Parathyroid adenoma (tissue), 2 donors: ENCODE results near the gene ARHGAP22.

ENCODE experiments used
- H2AFZ ChIP-seq: fragments of 300-600 bp; sonication (generic); one replicate; pipeline ENCODE4 v1.7.0; 2017; ENCODE audit warnings: antibody characterized with exemption, mild to moderate bottlenecking
- H3K27ac ChIP-seq: fragments of 300-600 bp; sonication (generic); one replicate; pipeline ENCODE4 v1.7.0; 2017
- H3K27me3 ChIP-seq: fragments of 300-600 bp; sonication (generic); one replicate; pipeline ENCODE4 v1.7.0; 2017; ENCODE audit warnings: low read length; ENCODE audit not compliant: control insufficient read depth, insufficient read depth
- H3K36me3 ChIP-seq: fragments of 300-600 bp; sonication (generic); one replicate; pipeline ENCODE4 v1.7.0; 2017; ENCODE audit warnings: low read length; ENCODE audit not compliant: control insufficient read depth, insufficient read depth
- H3K4me1 ChIP-seq: fragments of 300-600 bp; sonication (generic); one replicate; pipeline ENCODE4 v1.7.0; 2017; ENCODE audit warnings: control low read depth
- H3K4me2 ChIP-seq: fragments of 300-600 bp; sonication (generic); one replicate; pipeline ENCODE4 v1.7.0; 2017; ENCODE audit warnings: low read length
- H3K4me3 ChIP-seq: fragments of 300-600 bp; sonication (generic); one replicate; pipeline ENCODE4 v1.7.0; 2017; ENCODE audit warnings: low read depth, low read length
- H3K79me2 ChIP-seq: fragments of 300-600 bp; sonication (generic); one replicate; pipeline ENCODE4 v1.7.0; 2017; ENCODE audit warnings: control low read depth
- H3K9ac ChIP-seq: fragments of 300-600 bp; sonication (generic); one replicate; pipeline ENCODE4 v1.7.0; 2017; ENCODE audit warnings: mild to moderate bottlenecking
- H3K9me3 ChIP-seq: fragments of 300-600 bp; sonication (generic); one replicate; pipeline ENCODE4 v1.7.0; 2017; ENCODE audit warnings: low read length; ENCODE audit not compliant: control insufficient read depth
- CTCF ChIP-seq: fragments of 300-600 bp; sonication (generic); IDR thresholded peaks from one replicate; pipeline ENCODE4 v1.7.0; 2017; ENCODE audit warnings: antibody characterized with exemption, mild to moderate bottlenecking
- donor health status: primary hyperparathyroidism.

Gene ARHGAP22

GRCh38 chr10:48492201-48492600, 112.7 kb downstream of the ARHGAP22 start:
- peaks cover 2% of the 10 kb centered on the region for H3K79me2 ChIP-seq
- H3K9ac ChIP-seq = no peak overlapping the region
- H3K27ac ChIP-seq = no peak overlapping the region
- no peaks in the 10 kb centered on the region for H3K27me3 ChIP-seq
- no peak overlapping the region for H2AFZ ChIP-seq
- no peak overlapping the region for H3K4me2 ChIP-seq
- peaks cover 2% of the 10 kb centered on the region for H3K4me1 ChIP-seq
- no peak overlapping the region for H3K4me3 ChIP-seq
- no peak for TF ChIP-seq CTCF
- no peaks in the 10 kb centered on the region for H3K9me3 ChIP-seq
- no peaks in the 10 kb centered on the region for H3K36me3 ChIP-seq

- no peaks in the 10 kb centered on the region for H3K27me3 ChIP-seq
- no peaks in the 10 kb centered on the region for H3K9me3 ChIP-seq
- no peak overlapping the region for H3K27ac ChIP-seq
- no peak for TF ChIP-seq CTCF
- peaks cover 2% of the 10 kb centered on the region for H3K79me2 ChIP-seq
- H3K9ac ChIP-seq = no peak overlapping the region
- no peak overlapping the region for H2AFZ ChIP-seq
- peaks cover 2% of the 10 kb centered on the region for H3K4me1 ChIP-seq
- H3K4me2 ChIP-seq = no peak overlapping the region
- H3K36me3 ChIP-seq = no peaks in the 10 kb centered on the region
- H3K4me3 ChIP-seq = no peak overlapping the region
Measured at GRCh38 chr10:48491392-48492139, 113.3 kb downstream of the ARHGAP22 start.

GRCh38 chr10:48490946-48491345, 113.9 kb downstream of the ARHGAP22 start:
- H3K9me3 ChIP-seq = no peaks in the 10 kb centered on the region
- H3K9ac ChIP-seq = no peak overlapping the region
- H3K4me3 ChIP-seq = no peak overlapping the region
- H3K79me2 ChIP-seq = peaks cover 2% of the 10 kb centered on the region
- H2AFZ ChIP-seq = no peak overlapping the region
- H3K36me3 ChIP-seq = no peaks in the 10 kb centered on the region
- H3K4me1 ChIP-seq = peaks cover 2% of the 10 kb centered on the region
- H3K27me3 ChIP-seq = no peaks in the 10 kb centered on the region
- no peak overlapping the region for H3K27ac ChIP-seq
- H3K4me2 ChIP-seq = no peak overlapping the region
- TF ChIP-seq CTCF = no peak

GRCh38 chr10:48490571-48490940, 114.3 kb downstream of the ARHGAP22 start:
- H3K36me3 ChIP-seq = no peaks in the 10 kb centered on the region
- H3K4me2 ChIP-seq = no peak overlapping the region
- H3K79me2 ChIP-seq = peaks cover 2% of the 10 kb centered on the region
- H3K4me1 ChIP-seq = peaks cover 2% of the 10 kb centered on the region
- no peak for TF ChIP-seq CTCF
- H2AFZ ChIP-seq = no peak overlapping the region
- H3K9me3 ChIP-seq = no peaks in the 10 kb centered on the region
- no peak overlapping the region for H3K27ac ChIP-seq
- no peak overlapping the region for H3K9ac ChIP-seq
- H3K27me3 ChIP-seq = no peaks in the 10 kb centered on the region
- H3K4me3 ChIP-seq = no peak overlapping the region

- TF ChIP-seq CTCF = no peak
- H3K27me3 ChIP-seq = no peaks in the 10 kb centered on the region
- H3K27ac ChIP-seq = no peak overlapping the region
Measured at GRCh38 chr10:48489099-48489498, 115.8 kb downstream of the ARHGAP22 start.

More at GRCh38 chr10:48489099-48489498, 115.8 kb downstream of the ARHGAP22 start:
- Histone ChIP-seq H3K9ac (no peak overlapping the region), H3K79me2 (peaks cover 2% of the 10 kb centered on the region), H3K36me3 (no peaks in the 10 kb centered on the region), H3K4me3 (no peak overlapping the region), H3K9me3 (no peaks in the 10 kb centered on the region), H2AFZ (no peak overlapping the region), H3K4me1 (peaks cover 2% of the 10 kb centered on the region), H3K4me2 (no peak overlapping the region)
